Epithelial cell of proximal tubule (primary cell): ENCODE measurements around the gene KLHL7. TPM values are rescaled to one million over a fixed set of nuclear protein-coding genes. Genes with fewer than 3 reads are reported as not detected.

Source experiments
- DNase-seq: peaks from one replicate; pipeline ENCODE4 v3.0.0-alpha.2; 2011; ENCODE audit warnings: low read depth
- H3K4me3 ChIP-seq: 2 replicates; pipeline ENCODE4 v1.5.1; 2011; ENCODE audit warnings: low read depth, mild to moderate bottlenecking, low read length
- CTCF ChIP-seq: conservative IDR thresholded peaks from 2 replicates; pipeline ENCODE4 v1.5.1; 2012; ENCODE audit warnings: low read depth, mild to moderate bottlenecking, low read length
- total RNA-seq: library from RNA; depleted of rRNA; stranded (reverse); fragments of >200 nt; gene quantifications from 2 replicates; pipeline ENCODE4 v1.2.3, GENCODE V29; 2015

Gene KLHL7
- total RNA-seq, 1 donor from 2014 or later: 40.8 TPM

GRCh38 chr7:23205909-23206767 lies 100.6 kb downstream of the KLHL7 start:
- no peak for TF ChIP-seq CTCF
- H3K4me3 ChIP-seq: peak overlapping the region; percentile 40
- DNase-seq: no peak

- TF ChIP-seq CTCF: no peak
- DNase-seq: no peak
- no peak overlapping the region for H3K4me3 ChIP-seq
Observed at GRCh38 chr7:23207021-23207420, 101.4 kb downstream of the KLHL7 start.

GRCh38 chr7:23207884-23208283 lies 102.3 kb downstream of the KLHL7 start:
- H3K4me3 ChIP-seq: no peak overlapping the region
- DNase-seq: no peak
- no peak for TF ChIP-seq CTCF

- DNase-seq: no peak
- H3K4me3 ChIP-seq: no peak overlapping the region
- TF ChIP-seq CTCF: no peak
Observed at GRCh38 chr7:23208316-23208715, 102.7 kb downstream of the KLHL7 start.

GRCh38 chr7:23210506-23210905 lies 104.9 kb downstream of the KLHL7 start:
- TF ChIP-seq CTCF: no peak
- no peak for DNase-seq
- no peak overlapping the region for H3K4me3 ChIP-seq

GRCh38 chr7:23211589-23211988 lies 106.0 kb downstream of the KLHL7 start:
- H3K4me3 ChIP-seq: peak overlapping the region; percentile 35
- TF ChIP-seq CTCF: no peak
- DNase-seq: peak; percentile 26

GRCh38 chr7:23212395-23212794 lies 106.8 kb downstream of the KLHL7 start:
- no peak overlapping the region for H3K4me3 ChIP-seq
- DNase-seq: no peak
- TF ChIP-seq CTCF: no peak
